Psoas muscle (tissue), 8 donors: ENCODE results near the gene MTCH1. TPM values are rescaled to one million over a fixed set of nuclear protein-coding genes. Genes with fewer than 3 reads are reported as not detected.

Experiments
- ATAC-seq, 4 donors: fragments of 200-7000 bp; cut with Tn5 transposase; one replicate each; pipeline ENCODE4 v1.9.1; 2020; ENCODE audit warnings: moderate library complexity in 3 of 4, mild to moderate bottlenecking in 2 of 4
- DNase-seq, 2 donors: peaks; one replicate each; pipeline ENCODE4 v3.0.0-alpha.2; 2020
- H3K27ac ChIP-seq: fragments of 200-600 bp; one replicate; pipeline ENCODE4 v1.8.0; 2022
- H3K27me3 ChIP-seq, 3 donors: fragments of 200-600 bp in 1 of 3; one replicate each; pipeline versions ENCODE4 v1.6.1 to v1.8.0; 2013 to 2022; ENCODE audit warnings: low read length in 2 of 3, mild to moderate bottlenecking in 2 of 3, moderate library complexity in 1 of 3; ENCODE audit not compliant: insufficient read depth in 3 of 3
- H3K36me3 ChIP-seq, 2 donors: fragments of 200-600 bp in 1 of 2; one replicate each; pipeline versions ENCODE4 v1.6.1 to v1.8.0; 2013 to 2022; ENCODE audit warnings: low read depth in 1 of 2, mild to moderate bottlenecking in 1 of 2, moderate library complexity in 1 of 2; ENCODE audit not compliant: insufficient read depth in 1 of 2
- H3K4me1 ChIP-seq: fragments of 200-600 bp; one replicate; pipeline ENCODE4 v1.8.0; 2022
- H3K4me3 ChIP-seq: fragments of 200-600 bp; one replicate; pipeline ENCODE4 v1.8.0; 2022; ENCODE audit warnings: mild to moderate bottlenecking
- H3K9me3 ChIP-seq: fragments of 200-600 bp; one replicate; pipeline ENCODE4 v1.8.0; 2022
- whole genome bisulfite sequencing, 3 donors: extraction: QIAGEN DNeasy Blood & Tissue Kit; methylation state at CpG; one replicate each; pipeline versions ENCODE4 v1.1.6 to v1.1.7; 2013; 5-methylcytosine and 5-hydroxymethylcytosine counted together
- intact Hi-C, 2 donors: fragments of 100-400 bp; cut with DNase I; formaldehyde crosslinking; loops; one replicate each; pipeline versions ENCODE4 v1.11.0 to v1.14.2; 2022
- polyA plus RNA-seq, 3 donors: library from polyadenylated mRNA; stranded (reverse); fragments of 200-250 nt; gene quantifications; one replicate each; pipeline ENCODE4 v1.2.3, GENCODE V29; 2013
- total RNA-seq, 4 donors: library from RNA; stranded (reverse); fragmentation: NEBNext Ultra II Directional in 2 of 4; extraction: Animal tissue kit (Norgen Biotek cat#: 25700) in 2 of 4; gene quantifications; one replicate each; pipeline versions ENCODE4 v1.2.1 to v1.2.4, GENCODE V29; 2021 to 2023
- TF ChIP-seq, protein P1 (sequence below): fragments of 200-600 bp; IDR thresholded peaks from one replicate; pipeline ENCODE4 v1.8.0; 2022; ENCODE audit warnings: antibody characterized with exemption
- donor health status: healthy with polysubstance abuse.
- donor health status: DM: no; HTN: no; CAD: no; lungs with moderate emphysema.
- donor health status: Bipolar disorder and iron deficiency.
- donor health status: healthy.
- donor health status: DM: yes; HTN: yes; CAD: no.
- donor health status: DM: no; HTN: no; CAD: no.
- donor health status: DM: no; HTN: no; CAD: no.
- donor health status: DM: yes; HTN: yes; CAD: no.

The MTCH1 gene
- total and polyA plus RNA-seq, 7 donors, result 74.6 to 230 (median 89.2) TPM

DNA sequence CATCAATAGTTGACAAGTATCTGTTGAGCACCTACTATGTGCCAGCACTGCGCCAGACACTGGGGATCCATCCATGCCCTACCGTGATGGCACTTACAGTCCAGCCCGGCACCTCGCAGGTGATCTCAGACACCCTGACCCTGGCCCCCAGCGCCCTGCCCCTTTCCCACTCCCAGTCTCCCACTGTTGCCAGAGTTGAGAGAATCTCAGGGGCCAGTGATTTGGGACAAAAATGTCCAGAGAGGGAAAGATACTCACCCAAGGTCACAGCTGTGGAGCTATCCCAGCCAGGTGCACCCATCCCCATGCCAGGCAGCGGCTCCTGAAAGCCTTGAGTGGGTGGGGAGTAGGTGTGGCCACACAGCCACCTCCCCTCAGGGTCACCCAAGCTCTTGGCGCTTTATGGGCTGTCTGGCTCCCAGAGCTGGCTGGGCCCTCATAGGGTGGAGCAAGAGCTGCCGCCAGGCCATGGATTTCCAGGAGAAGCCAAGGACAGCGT is 28.2 kb downstream of the MTCH1 start:
- no peak overlapping the region for H3K27ac ChIP-seq
- H3K4me3 ChIP-seq, result no peak overlapping the region
- 78 to 83% (median 81%) methylated on average over 9 of the region's 9 CpGs for WGBS, 3 donors
- H3K9me3 ChIP-seq, result no peaks in the 10 kb centered on the region
- DNase-seq (peak in 1 of 2 donors; percentile 70), ATAC-seq (no peak)
- no peaks in the 10 kb centered on the region for H3K36me3 ChIP-seq
- no peaks in the 10 kb centered on the region for H3K27me3 ChIP-seq
- TF ChIP-seq, protein P1, sequence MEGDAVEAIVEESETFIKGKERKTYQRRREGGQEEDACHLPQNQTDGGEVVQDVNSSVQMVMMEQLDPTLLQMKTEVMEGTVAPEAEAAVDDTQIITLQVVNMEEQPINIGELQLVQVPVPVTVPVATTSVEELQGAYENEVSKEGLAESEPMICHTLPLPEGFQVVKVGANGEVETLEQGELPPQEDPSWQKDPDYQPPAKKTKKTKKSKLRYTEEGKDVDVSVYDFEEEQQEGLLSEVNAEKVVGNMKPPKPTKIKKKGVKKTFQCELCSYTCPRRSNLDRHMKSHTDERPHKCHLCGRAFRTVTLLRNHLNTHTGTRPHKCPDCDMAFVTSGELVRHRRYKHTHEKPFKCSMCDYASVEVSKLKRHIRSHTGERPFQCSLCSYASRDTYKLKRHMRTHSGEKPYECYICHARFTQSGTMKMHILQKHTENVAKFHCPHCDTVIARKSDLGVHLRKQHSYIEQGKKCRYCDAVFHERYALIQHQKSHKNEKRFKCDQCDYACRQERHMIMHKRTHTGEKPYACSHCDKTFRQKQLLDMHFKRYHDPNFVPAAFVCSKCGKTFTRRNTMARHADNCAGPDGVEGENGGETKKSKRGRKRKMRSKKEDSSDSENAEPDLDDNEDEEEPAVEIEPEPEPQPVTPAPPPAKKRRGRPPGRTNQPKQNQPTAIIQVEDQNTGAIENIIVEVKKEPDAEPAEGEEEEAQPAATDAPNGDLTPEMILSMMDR, result no peak
- intact Hi-C loops, result no loop called here
- H3K4me1 ChIP-seq, result no peaks in the 10 kb centered on the region

DNA sequence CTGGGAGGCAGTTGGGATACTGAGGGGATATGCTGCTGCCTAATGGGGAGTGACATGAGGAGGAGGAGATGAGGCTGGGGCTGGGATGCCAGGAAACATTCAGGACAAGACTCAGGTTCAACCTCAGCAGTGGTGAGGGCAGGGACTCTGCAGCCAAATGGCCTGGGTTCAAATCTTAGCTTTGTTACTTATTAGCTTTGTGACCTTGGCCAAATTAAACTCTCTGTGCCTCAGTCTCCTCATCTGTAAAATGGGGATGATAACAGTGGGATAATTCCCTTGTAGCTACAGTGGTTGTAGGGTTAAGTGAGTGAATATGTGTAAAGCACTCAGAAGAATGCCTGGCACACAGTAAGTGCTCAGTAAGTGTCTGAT is 29.6 kb downstream of the MTCH1 start:
- TF ChIP-seq, protein P1, result no peak
- ATAC-seq, result no peak
- Histone ChIP-seq H3K4me1 (no peaks in the 10 kb centered on the region), H3K36me3 (no peaks in the 10 kb centered on the region), H3K9me3 (no peaks in the 10 kb centered on the region), H3K4me3 (no peak overlapping the region), H3K27ac (no peak overlapping the region), H3K27me3 (no peaks in the 10 kb centered on the region)
- intact Hi-C loops, result no loop called here
- DNase-seq, result no peak

DNA sequence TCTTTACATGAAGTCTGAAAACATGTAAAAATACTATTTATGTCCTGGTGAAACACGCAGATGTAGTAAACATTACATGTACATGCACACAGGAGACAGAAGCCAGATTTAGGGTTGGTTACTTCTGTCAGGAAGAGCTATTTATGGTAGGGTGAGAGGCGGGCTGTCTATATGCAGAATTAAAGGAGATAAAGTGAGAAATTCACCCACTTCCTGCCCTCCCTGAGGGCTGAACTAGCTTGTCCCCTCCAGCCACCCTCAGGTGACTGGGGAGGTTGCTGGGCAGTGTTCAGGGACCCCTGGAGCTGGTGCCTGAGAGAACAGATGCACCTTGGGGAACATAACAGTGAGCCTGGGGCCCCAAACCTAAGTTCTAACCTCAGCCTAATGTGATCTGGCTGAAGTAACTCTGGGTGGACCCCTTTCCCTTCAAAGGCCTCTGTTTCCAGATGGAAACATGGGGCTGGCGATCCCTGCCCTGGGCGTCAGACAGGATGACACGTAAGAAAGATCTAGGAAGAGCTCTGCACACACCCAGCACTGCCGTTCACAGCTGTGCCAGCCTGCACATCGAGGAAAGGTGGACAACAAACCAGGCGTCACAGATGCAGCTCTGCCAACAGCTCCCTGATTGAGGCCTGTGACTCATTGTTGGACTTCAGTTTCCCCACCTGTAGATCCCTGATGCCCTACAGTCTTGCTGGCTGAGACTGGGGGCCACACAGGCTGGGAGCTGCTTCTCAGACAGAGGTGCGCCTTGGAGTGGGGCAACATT is 30.1 kb downstream of the MTCH1 start:
- 65 to 74% (median 65%) methylated on average over 9 of the region's 9 CpGs for WGBS, 3 donors
- peak overlapping the region; percentile 4 for H3K4me3 ChIP-seq
- H3K36me3 ChIP-seq, result no peaks in the 10 kb centered on the region
- TF ChIP-seq, protein P1, result no peak
- H3K9me3 ChIP-seq, result no peaks in the 10 kb centered on the region
- H3K4me1 ChIP-seq, result no peaks in the 10 kb centered on the region
- DNase-seq, result no peak
- no peak overlapping the region for H3K27ac ChIP-seq
- peak in 2 of 4 donors; percentile 42 to 53 for ATAC-seq
- H3K27me3 ChIP-seq, result no peaks in the 10 kb centered on the region
- intact Hi-C loops, result no loop called here

DNA sequence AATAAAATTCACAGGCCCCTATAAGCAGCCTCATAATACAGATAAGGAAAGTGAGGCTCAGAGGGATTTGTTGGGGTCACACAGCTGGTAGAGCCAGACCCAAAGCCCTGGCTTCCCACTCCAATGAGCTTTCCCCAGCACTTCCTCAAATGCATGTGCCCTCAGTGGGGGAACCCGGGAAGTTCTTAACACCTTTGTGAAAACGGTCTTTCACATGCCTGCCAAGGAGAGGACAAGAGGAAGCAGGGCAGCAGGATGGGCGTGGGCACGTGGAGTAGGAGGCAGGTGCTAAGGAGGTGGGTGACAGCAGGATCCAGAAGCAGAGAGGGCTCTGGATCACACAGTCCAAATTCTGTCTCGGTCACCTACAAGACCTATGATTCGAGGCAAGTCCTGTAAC is 30.9 kb downstream of the MTCH1 start:
- TF ChIP-seq, protein P1, result no peak
- peak overlapping the region; percentile 4 for H3K4me3 ChIP-seq
- ATAC-seq, result no peak
- H3K27ac ChIP-seq, result no peak overlapping the region
- no peaks in the 10 kb centered on the region for H3K36me3 ChIP-seq
- H3K4me1 ChIP-seq, result no peaks in the 10 kb centered on the region
- 63 to 68% (median 63%) methylated on average over 6 of the region's 6 CpGs for WGBS, 3 donors
- intact Hi-C loops, result no loop called here
- DNase-seq, result no peak
- no peaks in the 10 kb centered on the region for H3K9me3 ChIP-seq
- no peaks in the 10 kb centered on the region for H3K27me3 ChIP-seq
